Jurkat, Clone E6-1 (cell line): ENCODE measurements around the gene GTPBP3.

Experiments used
- DNase-seq: peaks from one replicate; pipeline ENCODE4 v3.0.0-alpha.2; 2011; ENCODE audit warnings: low read depth, low spot score
- H3K4me3 ChIP-seq: 2 replicates; pipeline ENCODE4 v1.5.1; 2011; ENCODE audit warnings: mild to moderate bottlenecking, low read length, control low read depth, moderate library complexity

GTPBP3 gene

DNA sequence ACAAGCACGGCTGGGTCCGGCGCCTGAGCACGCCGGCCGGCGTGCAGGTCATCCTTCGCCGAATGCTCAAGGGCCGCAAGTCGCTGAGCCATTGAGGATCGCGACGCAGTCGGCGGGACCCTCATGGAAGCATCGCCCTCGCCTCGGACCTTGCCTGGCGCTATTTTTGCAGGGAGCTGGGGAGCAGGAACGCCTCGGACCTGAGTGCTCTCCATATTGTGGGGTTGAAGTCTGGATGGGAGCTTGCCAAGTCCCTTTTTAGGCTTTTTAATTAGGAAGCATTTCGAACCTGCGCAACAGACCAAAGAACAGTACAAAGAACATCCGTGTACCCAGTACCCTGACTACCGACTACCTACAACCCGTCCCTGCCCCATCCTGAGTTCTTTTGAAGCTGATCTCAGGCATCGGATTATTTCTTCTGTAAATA lies 31.1 kb upstream of the GTPBP3 start:
- peak overlapping the region; percentile 89 for H3K4me3 ChIP-seq
- no peak for DNase-seq

DNA sequence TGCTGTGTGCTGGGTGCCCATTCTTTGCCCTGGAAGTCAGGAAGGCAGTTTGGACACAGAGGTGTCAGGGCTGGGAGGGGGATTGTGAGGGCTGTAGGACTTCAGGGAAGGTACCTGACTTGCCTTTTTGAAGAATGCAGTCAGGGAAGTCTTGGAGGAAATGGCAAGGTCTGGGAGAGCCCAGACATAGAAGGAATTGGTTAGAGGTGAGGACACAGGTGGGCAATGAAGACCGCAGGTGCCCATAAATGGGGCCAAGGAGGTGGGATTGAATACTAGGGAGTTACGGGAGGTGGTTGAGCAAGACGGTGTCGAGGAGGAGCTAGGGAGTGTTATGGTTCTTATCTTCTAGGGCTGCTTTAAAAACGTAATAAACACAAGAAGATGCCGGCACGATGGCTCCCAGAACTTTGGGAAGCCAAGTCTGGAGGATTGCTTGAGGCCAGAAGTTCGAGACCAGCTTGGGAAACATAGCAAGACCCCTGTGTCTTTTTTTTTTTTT lies 29.4 kb upstream of the GTPBP3 start:
- no peak for DNase-seq
- H3K4me3 ChIP-seq = no peak overlapping the region

DNA sequence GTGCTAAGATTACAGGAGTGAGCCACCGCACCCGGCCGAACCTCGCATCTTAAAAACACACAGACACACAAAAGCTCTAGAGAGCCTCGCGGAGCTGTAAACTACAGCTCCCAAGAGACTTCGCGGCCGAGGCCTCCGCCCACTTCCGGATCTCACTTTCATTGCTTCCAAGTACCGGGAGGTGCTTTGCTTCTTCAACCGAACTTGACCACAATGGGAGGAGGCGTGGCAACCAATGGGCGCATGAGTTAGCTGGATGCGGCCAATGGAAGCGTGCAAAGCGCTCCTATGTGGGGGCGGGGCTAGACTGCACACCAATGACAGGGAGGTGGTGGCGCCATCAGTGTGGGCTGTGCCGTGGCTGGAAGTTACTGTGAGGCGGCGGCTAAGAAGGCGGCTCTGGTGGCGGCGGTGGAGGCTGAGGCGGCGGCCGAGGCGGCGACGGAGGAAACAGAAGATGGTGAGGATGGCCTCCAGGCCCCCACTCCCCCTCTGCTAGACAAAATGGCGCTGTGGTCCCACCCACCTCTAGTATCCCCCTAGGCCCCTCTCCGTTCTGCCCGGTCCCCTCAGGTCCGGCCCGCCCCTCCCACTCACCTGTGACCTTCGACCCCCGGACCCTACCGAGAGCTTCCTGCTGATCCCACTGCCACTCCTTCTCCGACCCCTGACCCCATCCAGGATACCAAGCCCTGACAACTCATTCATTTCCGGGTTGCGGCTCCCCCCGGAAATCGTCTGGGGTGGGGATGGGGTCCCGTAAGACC lies 28.0 kb upstream of the GTPBP3 start, which contains the start of gene DDA1:
Gene DDA1 (plus strand): TSS at position 366 of the 767 bp plus-strand sequence. CDS start 92 bp downstream, at position 458.
- peak; percentile 100 for DNase-seq
- peak within 1 kb of the TSS; percentile 88 for H3K4me3 ChIP-seq

DNA sequence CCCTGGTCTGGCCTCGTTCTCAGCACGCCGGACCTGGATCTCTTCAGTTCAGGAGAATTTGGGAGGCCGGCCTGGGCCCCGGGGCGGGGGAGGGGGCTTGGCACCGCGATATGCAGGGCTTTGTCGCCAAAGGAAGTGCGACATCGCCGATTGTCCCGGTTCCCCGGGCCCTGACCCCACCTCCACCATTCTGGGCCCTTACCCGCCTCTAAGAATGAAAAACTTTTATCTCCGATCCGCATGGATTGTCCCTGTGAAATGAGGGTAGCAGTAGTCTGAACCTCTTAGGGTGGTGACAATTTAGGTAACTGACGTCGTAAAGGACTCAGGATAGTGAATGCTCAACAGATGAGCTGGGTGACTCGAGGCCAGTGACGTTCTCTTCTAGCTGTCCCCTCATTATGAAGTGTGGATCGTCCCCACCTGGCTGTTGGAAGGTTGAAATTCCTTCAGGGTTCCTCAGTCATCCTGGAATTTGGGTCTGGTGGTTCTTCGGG lies 27.3 kb upstream of the GTPBP3 start:
- peak overlapping the region; percentile 88 for H3K4me3 ChIP-seq

DNA sequence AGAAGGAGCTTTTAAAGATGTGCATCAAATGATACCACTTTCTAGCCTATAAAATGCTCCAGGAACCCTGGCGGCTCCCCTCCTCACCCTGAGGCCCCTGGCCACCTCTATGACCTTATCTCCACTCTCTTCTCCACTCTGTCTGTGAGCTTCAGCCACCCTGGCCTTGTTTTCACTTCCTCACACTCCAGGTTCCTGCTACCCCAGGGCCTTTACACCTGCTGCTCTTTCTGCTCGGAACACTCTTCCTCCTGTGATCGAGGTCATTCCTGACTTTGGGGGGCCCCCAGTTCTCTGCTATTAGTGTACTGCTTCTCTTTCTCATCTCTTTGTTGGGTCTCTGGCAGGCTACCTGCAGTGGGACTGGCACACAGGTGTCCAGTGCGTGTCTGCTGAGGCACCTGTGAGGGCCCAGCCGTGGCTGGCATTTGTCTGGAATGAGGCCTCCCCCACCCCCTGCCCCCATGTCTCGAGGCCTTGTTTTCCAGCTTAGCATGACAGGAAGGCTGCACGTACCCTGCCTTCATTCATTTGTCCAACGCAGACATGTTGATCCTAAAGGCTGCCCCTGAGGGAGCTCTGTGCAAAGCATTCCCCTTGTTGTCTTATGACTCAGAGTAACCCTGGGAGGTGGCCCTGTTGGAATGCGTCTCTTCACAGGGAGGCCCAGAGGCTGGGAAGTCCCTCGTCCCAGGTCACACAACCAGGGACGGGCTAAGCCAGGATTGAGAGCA lies 25.7 kb upstream of the GTPBP3 start:
- H3K4me3 ChIP-seq = no peak overlapping the region
- no peak for DNase-seq

More for the DNA sequence above, 27.3 kb upstream of the GTPBP3 start:
- no peak for DNase-seq

DNA sequence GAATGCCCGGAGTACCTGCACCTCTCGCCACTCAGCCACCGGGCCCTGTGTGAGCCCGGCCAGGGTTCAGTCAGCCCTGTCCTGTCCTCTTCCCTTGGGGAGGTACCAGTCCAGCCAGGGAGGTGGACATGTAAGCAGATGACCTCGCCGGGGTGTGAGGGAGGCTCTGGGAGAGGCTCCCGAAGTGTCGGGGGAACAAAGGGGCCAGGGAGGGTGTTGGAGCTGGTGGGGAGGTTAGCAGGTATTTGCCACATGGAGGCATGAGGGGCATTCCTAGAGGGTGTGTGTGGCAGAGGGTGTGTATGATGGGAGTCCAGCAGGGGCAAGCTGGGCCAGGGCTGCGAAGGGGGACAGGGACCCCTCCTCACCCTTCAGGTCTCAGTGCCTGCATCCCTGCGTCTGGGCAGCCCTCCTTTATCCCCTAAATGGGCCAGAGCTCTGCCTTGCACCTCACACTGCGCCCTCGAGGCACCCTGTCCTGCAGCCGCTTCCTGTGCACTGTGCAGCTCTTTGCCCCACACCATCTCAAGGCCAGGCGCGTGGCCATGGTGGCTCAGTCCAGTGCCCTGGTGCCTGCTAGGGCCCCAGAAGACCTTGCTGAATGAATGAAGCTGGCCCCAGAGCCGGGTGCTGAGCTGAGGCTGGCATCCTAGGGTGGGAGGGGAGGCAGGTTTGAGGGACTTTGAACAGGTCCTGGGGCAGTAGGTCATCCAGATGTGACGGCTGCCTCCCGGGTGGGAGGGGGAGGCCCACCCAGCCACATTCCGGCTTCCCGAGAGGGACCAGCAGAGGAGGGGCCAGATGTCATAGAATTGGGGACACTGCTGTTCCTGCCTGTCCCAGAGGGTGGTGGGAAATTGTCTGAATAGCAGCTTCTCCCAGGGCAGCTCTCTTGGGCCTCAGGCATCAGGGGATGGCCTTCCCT lies 24.9 kb upstream of the GTPBP3 start:
- no peak for DNase-seq
- H3K4me3 ChIP-seq = no peak overlapping the region

DNA sequence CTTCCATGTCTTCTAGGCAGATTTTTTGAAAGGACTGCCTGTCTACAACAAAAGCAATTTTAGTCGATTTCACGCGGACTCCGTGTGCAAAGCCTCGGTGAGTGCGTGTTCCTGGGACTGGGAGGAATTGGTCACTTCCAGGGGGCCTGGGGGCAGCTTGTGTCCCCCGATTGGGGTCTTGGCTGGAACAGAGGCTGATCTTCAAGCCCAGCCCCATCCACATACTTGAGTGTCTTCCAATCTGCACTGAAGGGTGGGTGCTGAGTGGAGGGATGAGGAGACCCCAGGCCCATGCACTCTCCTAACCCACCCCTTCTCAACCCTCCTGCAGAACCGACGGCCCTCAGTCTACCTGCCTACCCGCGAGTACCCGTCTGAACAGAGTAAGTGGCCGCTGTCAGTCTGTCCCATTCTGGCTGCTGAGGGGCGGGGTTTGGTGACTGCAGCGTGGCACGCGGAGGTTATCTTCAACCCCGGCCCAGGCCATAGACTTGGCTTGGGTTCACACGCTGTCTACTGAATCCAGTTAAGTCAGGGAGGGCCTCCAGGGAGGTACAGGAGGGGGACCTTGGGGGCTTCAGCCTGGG lies 23.3 kb upstream of the GTPBP3 start:
- no peak for DNase-seq
- H3K4me3 ChIP-seq = no peak overlapping the region

DNA sequence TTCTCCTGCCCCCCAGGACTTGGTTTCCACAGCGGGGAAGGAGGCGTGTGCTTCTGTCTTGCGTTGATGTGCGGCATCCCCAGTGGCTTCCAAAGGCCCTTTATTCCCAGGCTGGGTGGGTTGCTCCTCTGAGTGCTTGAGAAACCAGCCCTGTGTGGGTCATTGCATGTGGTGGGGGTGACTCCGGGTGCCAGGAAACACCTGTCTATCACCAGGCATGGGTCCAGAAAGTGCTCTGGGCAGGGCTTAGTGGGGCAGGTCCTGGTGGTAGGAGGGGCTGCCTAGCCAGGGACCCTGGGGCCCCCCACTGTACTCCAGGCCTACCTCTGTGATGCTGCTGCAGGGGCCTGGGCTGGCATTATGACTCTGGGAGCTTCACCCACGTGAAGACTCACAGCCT lies 18.4 kb upstream of the GTPBP3 start:
- DNase-seq = no peak
- no peak overlapping the region for H3K4me3 ChIP-seq

DNA sequence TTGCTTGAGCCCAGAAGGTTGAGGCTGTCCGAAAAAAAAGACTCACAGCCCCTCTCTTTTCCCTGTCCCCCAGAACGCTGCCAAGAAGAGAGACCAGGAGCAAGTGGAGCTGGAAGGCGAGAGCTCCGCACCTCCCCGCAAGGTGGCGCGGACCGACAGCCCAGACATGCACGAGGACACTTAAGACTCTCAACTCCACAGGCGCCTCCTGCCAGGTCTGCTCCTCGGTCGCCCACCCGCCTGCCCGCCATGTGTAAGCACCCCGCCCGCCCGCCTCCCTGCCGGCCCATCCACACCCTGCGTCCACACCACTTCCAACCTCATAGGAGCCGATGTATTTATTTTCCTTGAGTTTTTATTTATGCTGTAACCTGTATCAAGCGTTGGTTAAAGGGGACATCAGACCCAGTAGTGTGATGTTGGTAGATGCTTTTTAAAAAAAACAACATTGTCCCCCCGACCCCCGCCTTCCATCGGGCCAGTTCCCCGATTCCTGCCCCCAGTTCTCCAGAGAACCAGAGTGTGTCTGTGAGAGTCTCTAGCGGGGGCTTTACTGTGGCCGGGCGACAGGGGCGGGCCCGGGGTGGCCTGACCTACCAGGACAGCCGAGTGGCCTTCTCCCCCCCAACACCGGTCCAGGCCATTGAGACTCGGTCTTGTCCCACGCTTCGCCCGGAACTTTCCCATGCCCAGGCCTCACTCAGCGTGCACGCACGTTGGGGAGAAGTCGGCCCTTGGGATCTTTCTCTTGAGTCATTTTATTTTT lies 17.7 kb upstream of the GTPBP3 start:
- DNase-seq = no peak
- H3K4me3 ChIP-seq = no peak overlapping the region

DNA sequence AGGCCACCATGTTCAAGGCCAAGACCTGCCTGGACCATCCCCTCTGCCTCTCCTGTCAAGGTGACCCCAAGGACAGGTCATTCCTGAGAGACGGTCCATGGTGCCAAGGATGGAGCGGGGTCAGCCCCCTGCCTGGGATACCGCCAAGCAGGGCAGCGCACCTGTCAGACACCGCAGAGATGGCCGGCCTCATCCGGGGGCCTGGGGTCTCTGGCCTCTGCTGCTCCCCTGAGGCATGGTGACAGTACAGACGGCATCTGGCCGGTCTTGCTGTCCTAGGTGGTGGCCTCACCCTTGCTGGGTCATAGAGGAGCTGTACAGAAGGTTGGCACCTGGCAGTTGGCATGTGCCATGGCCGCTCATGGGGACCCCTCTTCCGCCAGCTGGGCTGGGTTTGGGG lies 16.9 kb upstream of the GTPBP3 start:
- DNase-seq = no peak
- no peak overlapping the region for H3K4me3 ChIP-seq

DNA sequence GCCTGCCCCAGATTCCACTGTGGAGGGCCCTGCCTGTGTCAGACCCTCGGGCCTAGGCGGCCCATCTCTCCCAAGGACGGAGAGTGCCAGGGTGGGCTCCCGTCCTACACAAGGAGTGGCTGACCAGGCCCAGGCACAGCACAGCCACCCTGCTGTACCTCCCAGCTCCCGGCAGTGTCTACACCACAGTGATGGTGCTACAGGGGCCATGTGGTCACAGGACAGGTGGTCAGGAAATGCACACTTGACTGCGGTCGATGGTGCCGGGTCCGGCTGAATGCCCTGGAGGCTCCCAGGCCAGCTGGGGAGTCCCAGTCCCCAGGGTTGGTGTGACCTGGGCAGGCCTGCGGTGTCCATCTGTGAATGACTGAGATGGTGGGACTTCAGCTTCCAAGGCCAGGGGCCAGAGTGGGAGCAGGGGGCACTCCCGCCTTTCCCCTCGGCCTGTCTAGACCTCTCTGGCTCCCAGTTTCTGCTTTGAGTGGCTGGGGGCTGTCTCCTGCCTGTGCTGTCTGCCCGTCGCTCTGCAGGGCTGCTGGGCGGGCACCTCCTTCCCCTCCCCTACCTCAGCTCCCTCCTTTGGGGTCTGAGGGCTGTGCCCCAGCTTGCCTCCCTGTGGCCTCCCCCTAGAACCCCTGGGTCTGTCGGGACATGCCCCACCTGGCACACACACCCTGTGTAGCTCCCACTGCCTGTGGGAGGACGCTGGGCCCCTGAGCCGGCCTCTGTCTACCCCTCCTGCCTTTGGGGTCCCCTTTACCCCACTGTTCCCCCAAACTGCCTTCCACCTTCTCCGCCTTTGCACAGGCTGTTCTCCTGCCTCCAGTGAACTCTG lies 15.5 kb upstream of the GTPBP3 start:
- no peak for DNase-seq
- H3K4me3 ChIP-seq = no peak overlapping the region

DNA sequence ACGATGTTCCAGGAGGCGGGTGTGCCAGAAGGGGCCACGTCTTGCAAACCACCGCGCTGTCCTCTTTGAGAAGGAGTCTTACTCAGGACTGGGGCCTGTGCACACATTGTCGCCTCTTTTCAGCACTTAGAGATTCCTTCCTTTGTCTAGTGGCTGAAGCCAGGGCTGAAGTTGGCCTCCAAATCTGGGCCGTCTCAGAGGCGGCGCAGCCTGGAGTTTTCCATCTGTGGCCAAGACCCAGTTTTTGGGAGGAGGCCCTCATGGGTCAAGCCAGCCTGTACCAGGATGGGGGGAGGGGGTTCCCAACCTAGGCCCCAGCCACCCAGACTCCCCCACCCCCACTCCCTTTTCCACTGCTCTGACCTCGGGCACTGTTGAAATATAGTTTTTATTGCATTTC lies 14.5 kb upstream of the GTPBP3 start:
- no peak overlapping the region for H3K4me3 ChIP-seq
- DNase-seq = no peak

DNA sequence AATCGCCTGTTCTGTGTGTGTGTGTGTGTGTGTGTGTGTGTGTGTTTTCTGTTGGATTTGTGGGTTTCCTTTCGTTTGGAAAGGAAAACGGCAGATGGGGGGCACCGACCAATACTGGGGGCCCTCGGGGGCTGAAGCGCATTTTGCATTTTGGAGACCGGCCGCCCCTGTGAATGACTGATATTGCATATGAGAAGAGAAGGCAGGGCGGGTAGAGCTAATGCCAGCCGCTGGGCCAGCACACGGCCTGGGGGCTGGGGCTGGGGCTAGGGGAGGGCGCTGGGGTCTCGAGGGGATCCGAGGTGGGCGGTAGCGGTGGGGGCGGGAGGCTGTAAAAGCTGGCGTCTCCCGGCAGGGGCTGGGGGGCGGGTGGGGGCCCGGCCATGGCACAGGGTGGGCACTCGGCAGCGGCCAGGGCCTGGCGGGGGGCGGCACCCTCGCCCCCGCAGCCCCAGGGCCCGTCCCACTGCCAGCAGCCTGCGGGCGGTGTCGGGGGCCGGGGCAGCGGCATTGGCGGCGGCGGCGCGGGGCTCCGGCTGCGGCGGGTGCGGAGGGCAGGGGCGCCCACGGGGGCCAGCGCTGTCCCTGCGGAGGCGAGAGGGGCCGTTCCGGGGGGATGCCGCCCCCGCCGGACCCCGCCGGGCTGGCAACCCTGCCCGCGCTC lies 13.9 kb upstream of the GTPBP3 start:
- no peak for DNase-seq
- H3K4me3 ChIP-seq = no peak overlapping the region

DNA sequence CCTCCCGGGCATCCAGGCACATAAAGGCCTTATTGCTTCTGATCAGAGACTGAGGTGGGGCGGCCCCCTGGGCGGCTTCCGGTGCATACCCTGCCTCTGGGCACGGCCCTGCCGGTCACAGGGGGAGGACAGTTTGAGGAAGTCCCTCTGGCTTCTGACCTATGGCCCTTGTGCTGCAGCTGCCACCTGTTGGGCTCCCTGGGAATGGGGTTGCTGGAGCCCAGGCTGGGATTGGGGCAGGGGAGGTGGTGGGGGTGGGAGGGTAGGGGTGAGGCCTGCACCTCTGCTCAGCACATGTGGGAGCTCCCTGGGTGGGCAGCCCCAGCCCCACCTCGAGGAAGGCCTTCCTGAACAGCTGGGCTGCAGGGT lies 13.4 kb upstream of the GTPBP3 start:
- no peak overlapping the region for H3K4me3 ChIP-seq

DNA sequence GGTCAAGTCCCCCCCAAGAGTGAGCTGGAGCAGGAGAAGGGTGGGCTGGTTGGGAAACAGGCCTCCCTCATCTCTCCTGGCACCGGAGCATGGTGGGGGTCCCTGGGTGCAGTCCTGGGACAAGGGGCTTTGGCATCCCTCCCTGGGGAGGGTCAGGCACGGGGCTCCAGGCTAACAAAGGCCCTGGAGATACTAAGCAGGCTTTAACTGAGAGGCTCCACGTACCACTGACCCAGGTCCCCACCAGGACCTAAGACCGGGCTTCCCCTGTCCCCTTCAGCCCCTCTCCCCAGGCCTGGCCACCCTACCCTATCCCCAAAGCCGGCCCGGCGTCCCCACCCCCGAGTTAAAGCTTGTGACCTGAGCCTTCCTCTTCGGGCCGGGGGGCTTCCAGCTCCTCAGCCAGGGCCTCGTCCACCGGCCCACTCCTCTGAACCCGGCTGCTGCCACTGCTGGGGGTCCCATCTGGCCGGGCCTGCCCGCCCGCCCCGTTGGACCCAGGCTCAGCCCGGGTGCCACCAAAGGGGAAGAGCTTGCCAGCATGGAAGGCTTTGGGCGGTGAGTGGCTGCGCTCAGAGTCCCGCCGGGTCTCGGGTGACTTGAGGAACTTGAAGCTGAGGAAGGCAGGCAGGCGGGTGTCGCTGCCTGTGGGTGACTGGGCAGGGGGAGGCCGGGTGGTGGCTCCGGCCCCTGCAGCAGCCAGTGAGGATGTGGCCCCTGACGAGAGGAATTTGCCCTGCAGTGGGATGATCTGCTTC lies 12.8 kb upstream of the GTPBP3 start:
- no peak overlapping the region for H3K4me3 ChIP-seq
- DNase-seq = no peak

More for the DNA sequence above, 13.4 kb upstream of the GTPBP3 start:
- no peak for DNase-seq

DNA sequence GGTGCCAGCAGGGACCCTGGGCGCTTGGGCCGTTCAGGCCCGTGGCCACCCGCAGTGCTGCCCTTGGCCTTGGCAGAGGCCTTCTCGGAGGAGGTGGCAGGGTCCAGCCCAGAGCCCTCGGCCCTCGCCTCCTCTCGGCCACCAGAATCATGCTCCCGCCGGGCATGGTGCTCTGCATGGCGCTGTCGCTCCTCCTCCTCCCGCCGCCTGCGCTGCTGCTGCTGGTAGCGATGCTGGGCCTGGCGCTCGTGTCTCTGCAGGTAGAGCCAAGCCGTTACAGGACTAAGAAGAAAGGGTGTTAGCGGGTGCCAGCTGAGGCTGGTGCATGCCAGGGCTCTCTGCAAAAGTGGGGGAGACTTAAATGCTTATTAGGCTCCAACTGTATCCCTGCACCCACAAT lies 12.2 kb upstream of the GTPBP3 start:
- H3K4me3 ChIP-seq = no peak overlapping the region
- no peak for DNase-seq
